ENCODE measurements around the gene DNM2. TPM values are rescaled to one million over a fixed set of nuclear protein-coding genes. Genes with fewer than 3 reads are reported as not detected.
A peak's percentile ranks its signal among the peaks of the same experiment; 100 is the strongest.

The DNM2 gene
- total RNA-seq, 1 donor from 2014 or later = 156 TPM

DNA sequence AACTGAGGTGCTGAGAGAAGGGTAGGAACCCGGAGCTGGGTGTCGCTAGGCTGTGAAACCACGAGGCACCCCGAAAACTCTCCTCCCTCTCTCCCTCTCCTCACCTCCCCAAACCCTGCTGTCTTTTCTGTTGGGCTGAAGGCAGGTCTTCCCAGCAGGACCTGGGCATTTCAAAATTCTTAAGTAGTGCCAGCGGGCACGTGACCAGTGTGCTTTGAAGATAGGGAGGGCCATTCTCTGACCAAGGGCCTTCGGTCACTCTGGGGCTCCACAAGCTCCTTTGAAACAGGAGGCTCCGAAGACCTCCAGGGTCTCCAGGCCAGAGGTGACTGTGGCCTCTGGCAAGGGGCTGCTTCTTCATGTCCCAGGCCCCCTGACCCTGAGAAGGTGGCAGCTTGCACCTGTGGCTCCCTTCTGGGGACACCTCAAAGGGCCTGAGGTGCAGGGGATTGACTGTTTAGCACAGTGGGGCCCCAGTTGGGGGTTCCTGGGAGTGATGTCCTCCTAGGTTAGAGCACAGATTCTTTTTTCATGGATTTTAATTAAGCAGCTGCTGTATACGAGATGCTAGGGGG, 48.3 kb downstream of the DNM2 start:
- Histone ChIP-seq H3K4me3 (no peak overlapping the region), H3K9me3 (replicated peaks) (no peaks in the 10 kb centered on the region), H3K36me3 (peaks cover 7% of the 10 kb centered on the region), H3K27me3 (ENCODE audit: low read depth) (no peaks in the 10 kb centered on the region), H3K4me1 (peaks cover 98% of the 10 kb centered on the region), H3K27ac (replicated peaks) (peak overlapping the region; percentile 95)
- TF ChIP-seq CTCF (IDR thresholded peaks at IDR 0.05; ENCODE audit: borderline replicate concordance) = no peak
- intact Hi-C loops (cut with micrococcal nuclease) = no loop called here
- DNase-seq = no peak

GRCh38 chr19:10766671-10767201, 48.9 kb downstream of the DNM2 start:
- H3K4me1 ChIP-seq = peaks cover 92% of the 10 kb centered on the region
- H3K9me3 ChIP-seq (replicated peaks) = no peaks in the 10 kb centered on the region
- peak; percentile 49 for DNase-seq
- no peak for TF ChIP-seq CTCF (IDR thresholded peaks at IDR 0.05; ENCODE audit: borderline replicate concordance)
- intact Hi-C loops (cut with micrococcal nuclease) = no loop called here
- H3K36me3 ChIP-seq = peaks cover under 1% of the 10 kb centered on the region
- no peaks in the 10 kb centered on the region for H3K27me3 ChIP-seq (ENCODE audit: low read depth)
- peak overlapping the region; percentile 95 for H3K27ac ChIP-seq (replicated peaks)
- H3K4me3 ChIP-seq = no peak overlapping the region

DNA sequence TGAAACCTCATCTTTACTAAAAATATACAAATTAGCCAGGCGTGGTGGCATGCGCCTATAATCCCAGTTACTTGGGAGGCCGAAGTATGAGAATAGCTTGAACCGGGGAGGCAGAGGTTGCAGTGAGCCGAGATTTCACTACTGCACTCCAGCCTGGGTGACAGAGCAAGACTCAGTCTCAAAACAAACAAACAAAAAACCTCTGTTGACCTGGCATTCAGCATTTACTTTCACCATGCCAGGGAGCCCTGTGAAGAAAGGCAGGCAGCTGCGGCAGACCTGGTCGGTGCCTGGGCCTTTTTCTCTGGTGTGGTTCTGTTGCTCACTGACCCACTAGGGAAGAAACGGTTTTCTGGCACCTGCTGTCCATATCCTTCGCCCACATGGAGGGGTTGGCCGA, 49.8 kb downstream of the DNM2 start:
- no peak for DNase-seq
- intact Hi-C loops (cut with micrococcal nuclease) = no loop called here
- Histone ChIP-seq H3K27ac (replicated peaks) (peak overlapping the region; percentile 95), H3K4me1 (peaks cover 82% of the 10 kb centered on the region), H3K4me3 (no peak overlapping the region), H3K9me3 (replicated peaks) (no peaks in the 10 kb centered on the region), H3K36me3 (peaks cover 5% of the 10 kb centered on the region), H3K27me3 (ENCODE audit: low read depth) (no peaks in the 10 kb centered on the region)
- TF ChIP-seq CTCF (IDR thresholded peaks at IDR 0.05; ENCODE audit: borderline replicate concordance) = no peak

DNA sequence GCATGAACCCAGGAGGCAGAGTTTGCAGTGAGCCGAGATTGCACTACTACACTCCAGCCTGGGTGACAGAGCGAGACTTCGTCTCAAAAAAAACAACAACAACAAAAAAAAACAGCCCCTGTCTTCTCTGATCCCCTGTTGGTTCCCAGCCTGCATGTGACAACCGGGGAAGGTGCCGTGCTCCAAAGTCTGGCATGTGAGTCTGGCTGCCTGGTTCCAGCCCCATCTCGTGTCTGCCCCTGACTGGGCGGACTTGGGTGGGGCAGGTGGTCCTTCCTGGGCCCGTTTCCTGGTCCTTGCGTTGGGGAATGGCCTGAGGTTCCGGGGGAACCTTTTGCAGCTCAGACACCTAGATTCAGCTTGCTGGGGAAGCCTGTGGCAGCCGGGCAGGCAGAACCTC, 50.5 kb downstream of the DNM2 start:
- Histone ChIP-seq H3K36me3 (peaks cover 9% of the 10 kb centered on the region), H3K27me3 (ENCODE audit: low read depth) (no peaks in the 10 kb centered on the region), H3K4me1 (peaks cover 76% of the 10 kb centered on the region), H3K27ac (replicated peaks) (peak overlapping the region; percentile 95), H3K9me3 (replicated peaks) (no peaks in the 10 kb centered on the region), H3K4me3 (peak overlapping the region; percentile 53)
- TF ChIP-seq CTCF (IDR thresholded peaks at IDR 0.05; ENCODE audit: borderline replicate concordance) = no peak
- intact Hi-C loops (cut with micrococcal nuclease) = no loop called here
- no peak for DNase-seq

GRCh38 chr19:10768936-10769335, 51.1 kb downstream of the DNM2 start:
- intact Hi-C loops (cut with micrococcal nuclease) = no loop called here

More at GRCh38 chr19:10768936-10769335, 51.1 kb downstream of the DNM2 start:
- peaks cover 14% of the 10 kb centered on the region for H3K36me3 ChIP-seq
- H3K27ac ChIP-seq (replicated peaks) = peak overlapping the region; percentile 95
- H3K27me3 ChIP-seq (ENCODE audit: low read depth) = no peaks in the 10 kb centered on the region
- TF ChIP-seq CTCF (IDR thresholded peaks at IDR 0.05; ENCODE audit: borderline replicate concordance) = no peak
- peak overlapping the region; percentile 53 for H3K4me3 ChIP-seq
- no peaks in the 10 kb centered on the region for H3K9me3 ChIP-seq (replicated peaks)
- peaks cover 70% of the 10 kb centered on the region for H3K4me1 ChIP-seq
- no peak for DNase-seq

Data from left ventricle myocardium inferior (tissue), 1 donor.